Measurements from ENCODE around the gene USP37. TPM values are rescaled to one million over a fixed set of nuclear protein-coding genes. Genes with fewer than 3 reads are reported as not detected.

Gene USP37
- total RNA-seq, 1 donor from 2014 or later: 9.2 TPM

DNA sequence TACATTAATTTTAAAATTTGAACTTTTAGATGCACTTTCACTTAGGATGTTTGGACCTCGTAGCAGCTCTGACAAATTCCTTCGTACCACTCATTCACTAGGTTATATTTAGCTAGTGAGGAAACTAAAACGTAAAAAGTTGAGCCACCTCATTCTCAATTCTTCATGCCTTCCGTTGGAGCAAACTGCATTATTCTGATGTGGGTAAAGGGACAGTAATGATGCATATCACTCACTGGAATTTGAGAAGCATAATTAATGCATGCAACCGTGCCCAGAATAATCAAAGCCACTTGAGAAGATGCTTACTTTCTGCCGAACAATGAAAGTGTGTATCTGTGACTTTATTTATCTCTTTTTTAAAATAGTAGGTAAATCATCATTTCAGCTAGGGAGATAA, 2.7 kb upstream of the USP37 start:
- TF ChIP-seq, protein P1, sequence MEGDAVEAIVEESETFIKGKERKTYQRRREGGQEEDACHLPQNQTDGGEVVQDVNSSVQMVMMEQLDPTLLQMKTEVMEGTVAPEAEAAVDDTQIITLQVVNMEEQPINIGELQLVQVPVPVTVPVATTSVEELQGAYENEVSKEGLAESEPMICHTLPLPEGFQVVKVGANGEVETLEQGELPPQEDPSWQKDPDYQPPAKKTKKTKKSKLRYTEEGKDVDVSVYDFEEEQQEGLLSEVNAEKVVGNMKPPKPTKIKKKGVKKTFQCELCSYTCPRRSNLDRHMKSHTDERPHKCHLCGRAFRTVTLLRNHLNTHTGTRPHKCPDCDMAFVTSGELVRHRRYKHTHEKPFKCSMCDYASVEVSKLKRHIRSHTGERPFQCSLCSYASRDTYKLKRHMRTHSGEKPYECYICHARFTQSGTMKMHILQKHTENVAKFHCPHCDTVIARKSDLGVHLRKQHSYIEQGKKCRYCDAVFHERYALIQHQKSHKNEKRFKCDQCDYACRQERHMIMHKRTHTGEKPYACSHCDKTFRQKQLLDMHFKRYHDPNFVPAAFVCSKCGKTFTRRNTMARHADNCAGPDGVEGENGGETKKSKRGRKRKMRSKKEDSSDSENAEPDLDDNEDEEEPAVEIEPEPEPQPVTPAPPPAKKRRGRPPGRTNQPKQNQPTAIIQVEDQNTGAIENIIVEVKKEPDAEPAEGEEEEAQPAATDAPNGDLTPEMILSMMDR (IDR thresholded peaks at IDR 0.05; ENCODE audit: insufficient read depth, low read length, severe bottlenecking): no peak

DNA sequence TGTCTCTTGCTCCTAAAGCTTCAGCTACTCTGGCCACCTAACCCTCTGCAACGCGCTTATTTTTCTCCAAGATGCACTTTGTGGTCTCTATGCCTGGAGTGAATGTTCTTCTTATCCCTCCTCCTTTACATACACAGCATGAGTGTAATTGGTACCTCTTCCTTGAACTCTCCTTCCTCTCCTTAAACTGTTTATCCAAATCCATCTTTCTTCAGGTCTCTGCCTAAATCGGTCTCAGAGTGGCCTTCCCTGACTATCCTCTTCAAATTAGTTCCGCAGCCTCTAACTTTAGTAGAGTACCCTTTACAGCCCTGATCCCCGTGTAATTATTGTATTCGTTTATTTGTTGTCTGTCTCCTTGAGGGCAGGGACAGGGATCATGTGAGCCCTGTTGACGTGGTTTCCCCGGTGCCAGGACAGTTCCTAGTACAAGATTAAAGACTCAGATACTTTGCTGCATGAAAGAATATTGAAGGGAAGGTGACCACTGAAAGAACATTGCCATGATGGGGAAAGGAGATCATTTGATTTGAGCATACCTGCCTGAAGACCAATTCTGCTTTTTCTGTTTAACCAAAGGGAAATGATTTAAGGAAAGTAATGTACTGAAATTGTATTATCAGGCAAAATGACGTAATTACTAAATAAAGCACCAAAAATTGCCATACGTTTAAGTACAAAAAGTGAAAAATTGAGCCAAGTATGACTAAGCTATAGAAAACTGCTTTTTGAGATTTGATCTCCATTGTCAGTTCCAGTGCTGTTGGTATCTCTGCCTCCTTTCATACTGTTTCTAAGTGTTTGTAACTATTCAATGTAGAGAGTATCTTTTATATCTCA, 1.7 kb upstream of the USP37 start:
- Histone ChIP-seq H3K4me3 (ENCODE audit: low read depth, low read length) (peak overlapping the region; percentile 68), H3K36me3 (ENCODE audit: control insufficient read depth, insufficient read depth, low read length) (no peaks in the 10 kb centered on the region), H3K27me3 (ENCODE audit: control insufficient read depth, insufficient read depth, low read length) (no peaks in the 10 kb centered on the region)
- peak; percentile 32 for DNase-seq (ENCODE audit: low read depth)
- TF ChIP-seq, protein P1 (IDR thresholded peaks at IDR 0.05; ENCODE audit: insufficient read depth, low read length, severe bottlenecking): no peak
- no peak for FAIRE-seq

More for the DNA sequence above, 2.7 kb upstream of the USP37 start:
- FAIRE-seq: no peak
- peak; percentile 5 for DNase-seq (ENCODE audit: low read depth)
- H3K27me3 ChIP-seq (ENCODE audit: control insufficient read depth, insufficient read depth, low read length): no peaks in the 10 kb centered on the region
- H3K4me3 ChIP-seq (ENCODE audit: low read depth, low read length): no peak overlapping the region
- H3K36me3 ChIP-seq (ENCODE audit: control insufficient read depth, insufficient read depth, low read length): no peaks in the 10 kb centered on the region

DNA sequence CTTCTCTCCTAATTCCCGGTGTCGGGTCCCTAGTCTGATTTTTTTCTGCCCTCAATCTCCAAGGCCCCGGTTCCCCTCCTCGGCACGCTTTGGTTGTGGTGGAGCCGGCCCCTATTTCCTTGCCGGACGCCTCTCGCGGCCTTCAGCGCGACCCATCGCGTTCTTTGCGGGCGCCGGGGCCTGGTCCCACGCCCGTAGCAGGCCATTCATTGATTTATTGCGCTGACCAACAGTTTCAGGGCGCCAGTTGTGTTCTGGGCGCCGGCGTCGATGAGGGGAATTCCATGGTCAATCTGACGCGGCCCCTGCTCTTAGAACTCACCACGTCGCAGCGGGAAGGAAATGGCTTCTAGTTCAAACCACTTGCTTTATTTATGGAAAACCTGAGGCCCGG, 884 bp upstream of the USP37 start:
- TF ChIP-seq, protein P1 (IDR thresholded peaks at IDR 0.05; ENCODE audit: insufficient read depth, low read length, severe bottlenecking): no peak
- peak overlapping the region; percentile 68 for H3K4me3 ChIP-seq (ENCODE audit: low read depth, low read length)
- no peaks in the 10 kb centered on the region for H3K36me3 ChIP-seq (ENCODE audit: control insufficient read depth, insufficient read depth, low read length)
- FAIRE-seq (no peak), DNase-seq (ENCODE audit: low read depth) (peak; percentile 49)
- no peaks in the 10 kb centered on the region for H3K27me3 ChIP-seq (ENCODE audit: control insufficient read depth, insufficient read depth, low read length)

DNA sequence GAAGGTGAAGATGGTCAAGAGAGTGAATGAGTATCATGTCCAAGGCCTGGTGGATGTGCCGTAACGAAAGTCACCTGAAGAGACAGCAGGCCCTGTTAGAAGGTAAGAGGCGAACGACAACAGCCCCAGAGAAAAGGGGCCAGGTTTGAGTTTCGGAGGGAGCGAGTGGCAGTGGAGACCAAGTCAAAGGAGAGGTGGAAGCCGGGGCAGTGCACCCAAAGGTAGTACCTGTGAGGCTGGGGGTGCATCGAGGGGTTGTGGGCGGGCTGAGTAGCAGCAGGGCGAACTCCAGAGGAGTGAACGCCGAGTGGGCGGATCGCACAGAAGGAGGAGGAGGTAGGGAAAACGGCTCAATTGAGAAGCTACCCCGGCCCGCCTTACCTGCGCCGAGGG, 358 bp downstream of the USP37 start:
- no peaks in the 10 kb centered on the region for H3K27me3 ChIP-seq (ENCODE audit: control insufficient read depth, insufficient read depth, low read length)
- H3K4me3 ChIP-seq (ENCODE audit: low read depth, low read length): peak overlapping the region; percentile 68
- FAIRE-seq (no peak), DNase-seq (ENCODE audit: low read depth) (no peak)
- TF ChIP-seq, protein P1 (IDR thresholded peaks at IDR 0.05; ENCODE audit: insufficient read depth, low read length, severe bottlenecking): no peak
- H3K36me3 ChIP-seq (ENCODE audit: control insufficient read depth, insufficient read depth, low read length): no peaks in the 10 kb centered on the region

DNA sequence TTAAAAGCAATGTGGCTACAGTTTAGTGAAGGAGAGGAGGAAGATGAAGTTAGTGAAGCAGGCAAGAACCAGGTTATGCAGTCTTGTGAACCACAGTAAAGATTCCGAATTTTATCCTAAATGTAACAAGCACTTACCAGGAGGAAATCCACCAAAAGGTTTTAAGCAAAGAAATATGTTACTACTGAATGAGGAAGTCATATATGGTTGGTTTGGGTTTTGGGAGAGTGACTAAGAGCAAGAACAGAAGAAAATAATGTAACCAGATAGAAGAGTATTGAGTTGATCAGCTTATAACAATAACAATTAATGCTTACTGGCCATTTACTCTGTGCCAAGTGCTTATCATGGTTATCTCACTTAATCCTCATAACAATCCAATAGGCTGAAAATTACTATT, 1.9 kb downstream of the USP37 start:
- H3K4me3 ChIP-seq (ENCODE audit: low read depth, low read length): no peak overlapping the region
- H3K36me3 ChIP-seq (ENCODE audit: control insufficient read depth, insufficient read depth, low read length): no peaks in the 10 kb centered on the region
- no peaks in the 10 kb centered on the region for H3K27me3 ChIP-seq (ENCODE audit: control insufficient read depth, insufficient read depth, low read length)
- DNase-seq (ENCODE audit: low read depth) (no peak), FAIRE-seq (no peak)
- TF ChIP-seq, protein P1 (IDR thresholded peaks at IDR 0.05; ENCODE audit: insufficient read depth, low read length, severe bottlenecking): no peak
